GM23338 (cell line): ENCODE results near the gene OR5H2. TPM values are rescaled to one million over a fixed set of nuclear protein-coding genes. Genes with fewer than 3 reads are reported as not detected.

Experiments used
- ATAC-seq: fragments of 200-7000 bp; cut with Tn5 transposase; 3 replicates; pipeline ENCODE4 v1.9.1; 2020
- DNase-seq: peaks from one replicate; pipeline ENCODE4 v3.0.0-alpha.2; 2015; ENCODE audit warnings: low spot score
- H2AFZ ChIP-seq: fragments of 200-600 bp; sonication (generic); 2 replicates; pipeline ENCODE4 v1.8.0; 2016; ENCODE audit warnings: antibody characterized with exemption, mild to moderate bottlenecking, moderate library complexity
- H3F3A ChIP-seq: fragments of 200-600 bp; sonication (generic); replicated peaks from 2 replicates; pipeline ENCODE4 v1.8.0; 2017; ENCODE audit warnings: antibody characterized with exemption, mixed run types, low read depth
- H3K27ac ChIP-seq: fragments of 200-600 bp; sonication (generic); 2 replicates; pipeline ENCODE4 v1.6.1; 2016; ENCODE audit warnings: low read depth
- H3K27me3 ChIP-seq: fragments of 200-600 bp; sonication (generic); 2 replicates; pipeline ENCODE4 v1.8.0; 2016; ENCODE audit warnings: mild to moderate bottlenecking, mixed run types, moderate library complexity; ENCODE audit not compliant: insufficient read depth
- H3K36me3 ChIP-seq: fragments of 200-600 bp; sonication (generic); 2 replicates; pipeline ENCODE4 v1.8.0; 2016; ENCODE audit warnings: mild to moderate bottlenecking; ENCODE audit not compliant: insufficient read depth
- H3K4me1 ChIP-seq: fragments of 200-600 bp; sonication (generic); 2 replicates; pipeline ENCODE4 v1.8.0; 2016; ENCODE audit warnings: mild to moderate bottlenecking, moderate library complexity; ENCODE audit not compliant: insufficient read depth
- H3K4me2 ChIP-seq: fragments of 200-600 bp; sonication (generic); 2 replicates; pipeline ENCODE4 v1.7.1; 2017; ENCODE audit warnings: mixed run types
- H3K4me3 ChIP-seq: fragments of 200-600 bp; sonication (generic); 2 replicates; pipeline ENCODE4 v1.6.1; 2016; ENCODE audit warnings: mixed run types
- H3K79me2 ChIP-seq: fragments of 200-600 bp; sonication (generic); replicated peaks from 2 replicates; pipeline ENCODE4 v1.8.0; 2017; ENCODE audit warnings: mild to moderate bottlenecking; ENCODE audit not compliant: insufficient read depth
- H3K9me2 ChIP-seq: fragments of 200-600 bp; sonication (generic); 2 replicates; pipeline ENCODE4 v1.8.0; 2017; ENCODE audit not compliant: insufficient read depth
- H4K20me1 ChIP-seq: fragments of 200-600 bp; sonication (generic); replicated peaks from 2 replicates; pipeline ENCODE4 v1.8.0; 2017; ENCODE audit warnings: mild to moderate bottlenecking; ENCODE audit not compliant: insufficient read depth
- H3K27ac Mint-ChIP-seq: 2 replicates; pipeline ENCODE4 v1.8.0; 2020; ENCODE audit warnings: inconsistent platforms, mild to moderate bottlenecking, moderate library complexity, mixed read lengths
- H3K27me3 Mint-ChIP-seq: 3 replicates; pipeline ENCODE4 v1.8.0; 2022; ENCODE audit warnings: low read depth, mild to moderate bottlenecking, moderate library complexity, mixed read lengths, inconsistent platforms; ENCODE audit not compliant: insufficient read depth, poor library complexity
- H3K36me3 Mint-ChIP-seq: 3 replicates; pipeline ENCODE4 v1.8.0; 2021; ENCODE audit warnings: low read depth, mild to moderate bottlenecking, inconsistent platforms, moderate library complexity, mixed read lengths
- H3K4me1 Mint-ChIP-seq: 3 replicates; pipeline ENCODE4 v1.8.0; 2020; ENCODE audit warnings: mild to moderate bottlenecking, inconsistent platforms, mixed read lengths
- H3K4me3 Mint-ChIP-seq: 3 replicates; pipeline ENCODE4 v1.8.0; 2021; ENCODE audit warnings: moderate library complexity, mild to moderate bottlenecking, inconsistent platforms, mixed read lengths
- H3K9me3 Mint-ChIP-seq: 3 replicates; pipeline ENCODE4 v1.8.0; 2020; ENCODE audit warnings: moderate library complexity, mild to moderate bottlenecking, inconsistent platforms, mixed read lengths
- CREB1 ChIP-seq: fragments of 250-450 bp; sonication (Bioruptor Pico); IDR thresholded peaks from 2 replicates; pipeline ENCODE4 v1.5.0; 2020; ENCODE audit warnings: low read depth, mild to moderate bottlenecking, moderate library complexity
- CTCF ChIP-seq, 2 experiments: fragments of 200-600 bp in 1 of 2; sonication (generic) in 1 of 2; conservative IDR thresholded peaks; 2 replicates each; pipeline versions ENCODE4 v1.5.1 to v1.6.1; 2016 to 2017; ENCODE audit warnings: antibody characterized with exemption in 2 of 2, low read depth in 2 of 2, mild to moderate bottlenecking in 2 of 2, moderate library complexity in 1 of 2
- ETS1 ChIP-seq: IDR thresholded peaks from 2 replicates; pipeline ENCODE4 v1.6.1; 2016; ENCODE audit warnings: antibody characterized with exemption
- JUNB ChIP-seq: IDR thresholded peaks from one replicate; pipeline ENCODE4 v1.6.1; 2016; ENCODE audit warnings: antibody characterized with exemption; ENCODE audit not compliant: unreplicated experiment
- NANOG ChIP-seq: IDR thresholded peaks from 2 replicates; pipeline ENCODE4 v1.6.1; 2016; ENCODE audit warnings: antibody characterized with exemption, borderline replicate concordance
- ZNF462 ChIP-seq: fragments of 250-450 bp; sonication (Bioruptor Pico); IDR thresholded peaks from 2 replicates; pipeline ENCODE4 v1.5.0; 2020; ENCODE audit warnings: mild to moderate bottlenecking, moderate library complexity
- polyA plus RNA-seq: library from polyadenylated mRNA; unstranded; fragments of >200 nt; fragmentation: Nextera tagmentation; extraction: Ambion mirVana; gene quantifications from 2 replicates; pipeline ENCODE4 v1.2.1, GENCODE V29; 2016
- total RNA-seq: library from RNA; depleted of rRNA; stranded (reverse); fragments of >200 nt; shearing (Covaris generic); gene quantifications from 2 replicates; pipeline ENCODE4 v1.2.3, GENCODE V29; 2014
- TF ChIP-seq, protein P1 (sequence below): IDR thresholded peaks from one replicate; pipeline ENCODE4 v1.6.1; 2018; ENCODE audit warnings: antibody characterized with exemption; ENCODE audit not compliant: unreplicated experiment

The OR5H2 gene
- total and polyA plus RNA-seq, 2 experiments from 2014 or later: 1.1 TPM; not detected in 1

- H3K27ac Mint-ChIP-seq: no peak overlapping the region
- Histone ChIP-seq H3K4me1 (peaks cover 46% of the 10 kb centered on the region), H3K4me3 (peak overlapping the region; percentile 59), H3F3A (no peaks in the 10 kb centered on the region), H3K36me3 (peaks cover 3% of the 10 kb centered on the region; the same call in 1 of the 2 replicates), H3K4me2 (peak overlapping the region; percentile 78), H3K27me3 (no peaks in the 10 kb centered on the region), H3K9me2 (no peaks in the 10 kb centered on the region), H4K20me1 (peaks cover 9% of the 10 kb centered on the region; the same call in 1 of the 2 replicates), H3K27ac (no peak overlapping the region), H3K79me2 (peaks cover 65% of the 10 kb centered on the region), H2AFZ (no peak overlapping the region)
- ATAC-seq: no peak
- peaks cover under 1% of the 10 kb centered on the region for H3K27me3 Mint-ChIP-seq
- H3K4me3 Mint-ChIP-seq: peak overlapping the region; percentile 59; the same call in 2 of the 3 replicates
- no peaks in the 10 kb centered on the region; the same call in 2 of the 3 replicates for H3K9me3 Mint-ChIP-seq
- peaks cover 23% of the 10 kb centered on the region; the same call in 2 of the 3 replicates for H3K36me3 Mint-ChIP-seq
- peaks cover 44% of the 10 kb centered on the region for H3K4me1 Mint-ChIP-seq
- DNase-seq: no peak
- no peak for TF ChIP-seq CREB1 (CRISPR knock-in tag)
- no peak for TF ChIP-seq ETS1
- no peak for TF ChIP-seq ZNF462 (CRISPR knock-in tag)
- TF ChIP-seq CTCF (conservative IDR thresholded peaks at IDR 0.05; ENCODE audit: low read depth in 2 of 2): no peak
- no peak for TF ChIP-seq JUNB
- TF ChIP-seq NANOG: no peak
- TF ChIP-seq, protein P1, sequence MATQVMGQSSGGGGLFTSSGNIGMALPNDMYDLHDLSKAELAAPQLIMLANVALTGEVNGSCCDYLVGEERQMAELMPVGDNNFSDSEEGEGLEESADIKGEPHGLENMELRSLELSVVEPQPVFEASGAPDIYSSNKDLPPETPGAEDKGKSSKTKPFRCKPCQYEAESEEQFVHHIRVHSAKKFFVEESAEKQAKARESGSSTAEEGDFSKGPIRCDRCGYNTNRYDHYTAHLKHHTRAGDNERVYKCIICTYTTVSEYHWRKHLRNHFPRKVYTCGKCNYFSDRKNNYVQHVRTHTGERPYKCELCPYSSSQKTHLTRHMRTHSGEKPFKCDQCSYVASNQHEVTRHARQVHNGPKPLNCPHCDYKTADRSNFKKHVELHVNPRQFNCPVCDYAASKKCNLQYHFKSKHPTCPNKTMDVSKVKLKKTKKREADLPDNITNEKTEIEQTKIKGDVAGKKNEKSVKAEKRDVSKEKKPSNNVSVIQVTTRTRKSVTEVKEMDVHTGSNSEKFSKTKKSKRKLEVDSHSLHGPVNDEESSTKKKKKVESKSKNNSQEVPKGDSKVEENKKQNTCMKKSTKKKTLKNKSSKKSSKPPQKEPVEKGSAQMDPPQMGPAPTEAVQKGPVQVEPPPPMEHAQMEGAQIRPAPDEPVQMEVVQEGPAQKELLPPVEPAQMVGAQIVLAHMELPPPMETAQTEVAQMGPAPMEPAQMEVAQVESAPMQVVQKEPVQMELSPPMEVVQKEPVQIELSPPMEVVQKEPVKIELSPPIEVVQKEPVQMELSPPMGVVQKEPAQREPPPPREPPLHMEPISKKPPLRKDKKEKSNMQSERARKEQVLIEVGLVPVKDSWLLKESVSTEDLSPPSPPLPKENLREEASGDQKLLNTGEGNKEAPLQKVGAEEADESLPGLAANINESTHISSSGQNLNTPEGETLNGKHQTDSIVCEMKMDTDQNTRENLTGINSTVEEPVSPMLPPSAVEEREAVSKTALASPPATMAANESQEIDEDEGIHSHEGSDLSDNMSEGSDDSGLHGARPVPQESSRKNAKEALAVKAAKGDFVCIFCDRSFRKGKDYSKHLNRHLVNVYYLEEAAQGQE: no peak
These were observed 41.1 kb downstream of the OR5H2 start for GRCh38 chr3:98323425-98323824.
